Chondrocyte (in vitro differentiated cells): ENCODE data around the gene SPOCK3. TPM values are rescaled to one million over a fixed set of nuclear protein-coding genes. Genes with fewer than 3 reads are reported as not detected.

Source experiments
- DNase-seq: peaks from one replicate; pipeline ENCODE4 v3.0.0; 2021; ENCODE audit warnings: mixed read lengths, low spot score
- H3K27ac Mint-ChIP-seq: one replicate; pipeline ENCODE4 v1.8.0; 2021; ENCODE audit warnings: mild to moderate bottlenecking, moderate library complexity, mixed read lengths; ENCODE audit not compliant: unreplicated experiment
- H3K27me3 Mint-ChIP-seq: 2 replicates; pipeline ENCODE4 v1.8.0; 2021; ENCODE audit warnings: low read depth, mixed read lengths
- H3K36me3 Mint-ChIP-seq: 2 replicates; pipeline ENCODE4 v1.8.0; 2021; ENCODE audit warnings: low read depth, mixed read lengths
- H3K4me1 Mint-ChIP-seq: 2 replicates; pipeline ENCODE4 v1.8.0; 2021; ENCODE audit warnings: low read depth, mild to moderate bottlenecking, mixed read lengths
- H3K4me3 Mint-ChIP-seq: one replicate; pipeline ENCODE4 v1.8.0; 2021; ENCODE audit warnings: mild to moderate bottlenecking, moderate library complexity, mixed read lengths; ENCODE audit not compliant: unreplicated experiment
- H3K9me3 Mint-ChIP-seq: 2 replicates; pipeline ENCODE4 v1.8.0; 2021; ENCODE audit warnings: low read depth, mixed read lengths
- CTCF ChIP-seq: fragments of 200-600 bp; sonication (generic); IDR thresholded peaks from 2 replicates; pipeline ENCODE4 v1.5.0; 2021; ENCODE audit warnings: antibody characterized with exemption, mild to moderate bottlenecking, moderate library complexity
- total RNA-seq: library from RNA; stranded (reverse); gene quantifications from 3 replicates; pipeline ENCODE4 v1.2.1, GENCODE V29; 2021

The SPOCK3 gene
- total RNA-seq, 1 donor from 2014 or later, result not detected

- Mint-ChIP-seq H3K27ac (no peak overlapping the region), H3K4me1 (no peaks in the 10 kb centered on the region), H3K4me3 (no peak overlapping the region)
These were observed 56.4 kb downstream of the SPOCK3 start for GRCh38 chr4:167177925-167178324.

DNA sequence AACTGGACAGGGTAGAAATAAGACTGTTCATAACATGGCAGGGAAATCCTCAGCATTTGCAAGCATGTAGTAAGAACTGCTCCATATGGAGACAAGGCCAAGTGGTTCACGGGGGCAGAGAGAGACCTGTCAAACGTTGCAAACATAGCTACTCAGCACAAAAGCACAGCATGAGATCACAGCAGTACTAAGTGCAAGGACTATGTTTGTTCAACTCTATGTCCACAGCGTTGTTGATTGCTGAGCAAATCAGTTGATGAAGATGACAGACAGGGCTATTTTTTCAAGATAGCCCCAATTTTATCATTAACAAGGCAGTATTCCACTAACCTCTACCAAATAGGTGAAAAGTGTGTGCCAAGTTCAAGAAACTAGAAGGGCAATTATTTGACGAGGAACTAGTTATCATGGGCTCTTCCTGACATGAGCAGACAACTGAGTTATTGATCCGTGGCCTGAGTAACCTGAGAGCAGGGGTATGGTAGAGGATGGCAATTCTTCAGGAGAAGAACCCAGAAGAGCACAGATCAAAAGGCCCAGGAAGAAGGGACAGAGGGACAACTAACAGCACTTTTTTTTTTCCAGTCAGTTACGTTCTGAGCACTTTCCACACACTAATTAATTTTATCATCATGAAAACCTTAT, 57.4 kb downstream of the SPOCK3 start:
- no peaks in the 10 kb centered on the region for H3K36me3 Mint-ChIP-seq
- no peaks in the 10 kb centered on the region for H3K9me3 Mint-ChIP-seq
- H3K27me3 Mint-ChIP-seq, result peaks cover 14% of the 10 kb centered on the region
- no peaks in the 10 kb centered on the region for H3K4me1 Mint-ChIP-seq
- H3K27ac Mint-ChIP-seq, result no peak overlapping the region
- TF ChIP-seq CTCF, result no peak
- no peak overlapping the region for H3K4me3 Mint-ChIP-seq
- no peak for DNase-seq

More at GRCh38 chr4:167177925-167178324, 56.4 kb downstream of the SPOCK3 start:
- H3K36me3 Mint-ChIP-seq, result no peaks in the 10 kb centered on the region
- no peaks in the 10 kb centered on the region for H3K9me3 Mint-ChIP-seq
- no peak for DNase-seq
- TF ChIP-seq CTCF, result no peak
- peaks cover 15% of the 10 kb centered on the region for H3K27me3 Mint-ChIP-seq

GRCh38 chr4:167171928-167172327, 62.4 kb downstream of the SPOCK3 start:
- no peak for TF ChIP-seq CTCF
- peaks cover 11% of the 10 kb centered on the region for H3K27me3 Mint-ChIP-seq
- H3K4me3 Mint-ChIP-seq, result no peak overlapping the region
- DNase-seq, result no peak
- no peaks in the 10 kb centered on the region for H3K36me3 Mint-ChIP-seq
- H3K4me1 Mint-ChIP-seq, result no peaks in the 10 kb centered on the region
- no peak overlapping the region for H3K27ac Mint-ChIP-seq
- no peaks in the 10 kb centered on the region for H3K9me3 Mint-ChIP-seq

GRCh38 chr4:167168611-167169010, 65.7 kb downstream of the SPOCK3 start:
- no peak overlapping the region for H3K27ac Mint-ChIP-seq
- peaks cover 8% of the 10 kb centered on the region for H3K27me3 Mint-ChIP-seq
- H3K36me3 Mint-ChIP-seq, result no peaks in the 10 kb centered on the region
- TF ChIP-seq CTCF, result no peak
- H3K9me3 Mint-ChIP-seq, result no peaks in the 10 kb centered on the region
- no peak overlapping the region for H3K4me3 Mint-ChIP-seq
- H3K4me1 Mint-ChIP-seq, result no peaks in the 10 kb centered on the region
- no peak for DNase-seq

DNA sequence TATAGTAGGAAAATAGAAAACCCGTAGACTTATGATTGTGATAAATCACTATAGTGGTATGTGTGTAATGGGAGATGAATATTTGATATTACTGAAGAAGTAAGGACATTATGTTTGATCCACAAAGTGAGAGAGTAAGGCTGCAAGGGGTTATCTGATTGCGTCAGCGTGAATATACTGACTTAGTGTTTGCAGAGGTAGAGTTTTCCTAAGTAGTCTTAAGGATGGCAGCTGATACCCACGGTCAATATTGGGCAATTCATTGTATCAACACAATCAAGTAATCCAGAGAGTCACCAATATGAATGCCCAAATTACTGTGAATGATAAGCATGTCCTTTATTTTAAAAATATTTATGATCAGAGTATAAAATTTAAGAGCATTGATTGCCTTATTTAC, 83.7 kb downstream of the SPOCK3 start:
- no peak for DNase-seq
- Mint-ChIP-seq H3K4me3 (no peak overlapping the region), H3K9me3 (no peaks in the 10 kb centered on the region), H3K36me3 (no peaks in the 10 kb centered on the region), H3K27me3 (peaks cover 4% of the 10 kb centered on the region), H3K27ac (no peak overlapping the region), H3K4me1 (no peaks in the 10 kb centered on the region)
- no peak for TF ChIP-seq CTCF
